BLaER1 treated with 17β-estradiol and CSF1 and Interleukin-3, amounts not matched to agents 10 nM and 100 nM (cell line): ENCODE measurements around the gene TAF5L.

Experiments
- H3K27ac ChIP-seq, 11 experiments: shearing (Covaris generic); formaldehyde crosslinking; 2 replicates each; pipeline ENCODE4 v1.8.1; 2022
- H3K27me3 ChIP-seq, 11 experiments: shearing (Covaris generic); formaldehyde crosslinking; 2 replicates each; pipeline ENCODE4 v1.8.1; 2022
- H3K36me3 ChIP-seq, 11 experiments: shearing (Covaris generic); formaldehyde crosslinking; 2 replicates each; pipeline ENCODE4 v1.8.1; 2022
- H3K4me1 ChIP-seq, 10 experiments: shearing (Covaris generic); formaldehyde crosslinking; 2 replicates each; pipeline ENCODE4 v1.8.1; 2022
- H3K4me2 ChIP-seq, 11 experiments: shearing (Covaris generic); formaldehyde crosslinking; 2 replicates each; pipeline ENCODE4 v1.8.1; 2022
- H3K4me3 ChIP-seq, 10 experiments: shearing (Covaris generic); formaldehyde crosslinking; 2 replicates each; pipeline ENCODE4 v1.8.1; 2022
- H3K9ac ChIP-seq, 11 experiments: shearing (Covaris generic); formaldehyde crosslinking; 2 replicates each; pipeline ENCODE4 v1.8.1; 2022
- H3K9me3 ChIP-seq, 11 experiments: shearing (Covaris generic); formaldehyde crosslinking; replicated peaks in 1 of 11; 2 replicates each; pipeline ENCODE4 v1.8.1; 2022
- H4K20me1 ChIP-seq, 11 experiments: shearing (Covaris generic); formaldehyde crosslinking; 2 replicates each; pipeline ENCODE4 v1.8.1; 2022
- Cebpa-rat ChIP-seq, 11 experiments: shearing (Covaris generic); IDR thresholded peaks; 2 replicates each; pipeline ENCODE4 v1.8.1; 2022

TAF5L gene

GRCh38 chr1:229625915-229626831, at the start of gene TAF5L, which contains the start of gene URB2:
Gene TAF5L (minus strand): TSS chr1:229626122. CDS start chr1:229614482, 11,640 bp downstream.
Gene URB2 (plus strand): TSS chr1:229626247. CDS start chr1:229627634, 1,387 bp downstream.
- Histone ChIP-seq H3K4me3 (peak within 1 kb of the TSS; percentile 84 to 100 (median 99)), H3K9me3 (no peaks in the 10 kb centered on the region), H3K27me3 (no peaks in the 10 kb centered on the region), H3K36me3 (peaks cover 0 to 41% (median 28%) of the 10 kb centered on the region in 11 experiments; a peak in 20 of 22 replicates), H3K4me2 (peak within 1 kb of the TSS; percentile 90 to 99 (median 95)), H3K9ac (peak within 1 kb of the TSS; percentile 77 to 96 (median 89)), H4K20me1 (peaks cover 33 to 92% (median 76%) of the 10 kb centered on the region in 11 experiments; a peak in 20 of 22 replicates), H3K27ac (peak within 1 kb of the TSS; percentile 10 to 92 (median 84); a peak in 21 of 22 replicates), H3K4me1 (peaks cover 22 to 36% (median 31%) of the 10 kb centered on the region in 10 experiments)
- TF ChIP-seq Cebpa-rat (IDR thresholded peaks at IDR 0.05) = no peak

GRCh38 chr1:229675396-229675795, 49.5 kb upstream of the TAF5L start:
- H3K4me3 ChIP-seq = no peak overlapping the region
- H3K9me3 ChIP-seq = peaks cover 0 to 13% (median 6%) of the 10 kb centered on the region in 11 experiments; a peak in 6 of 22 replicates
- no peaks in the 10 kb centered on the region for H4K20me1 ChIP-seq
- H3K9ac ChIP-seq = no peak overlapping the region
- H3K4me1 ChIP-seq = peaks cover 0 to 11% (median 8%) of the 10 kb centered on the region in 10 experiments; a peak in 12 of 20 replicates
- no peaks in the 10 kb centered on the region for H3K27me3 ChIP-seq
- no peak for TF ChIP-seq Cebpa-rat (IDR thresholded peaks at IDR 0.05)
- no peaks in the 10 kb centered on the region for H3K36me3 ChIP-seq
- H3K27ac ChIP-seq = no peak overlapping the region
- H3K4me2 ChIP-seq = no peak overlapping the region

DNA sequence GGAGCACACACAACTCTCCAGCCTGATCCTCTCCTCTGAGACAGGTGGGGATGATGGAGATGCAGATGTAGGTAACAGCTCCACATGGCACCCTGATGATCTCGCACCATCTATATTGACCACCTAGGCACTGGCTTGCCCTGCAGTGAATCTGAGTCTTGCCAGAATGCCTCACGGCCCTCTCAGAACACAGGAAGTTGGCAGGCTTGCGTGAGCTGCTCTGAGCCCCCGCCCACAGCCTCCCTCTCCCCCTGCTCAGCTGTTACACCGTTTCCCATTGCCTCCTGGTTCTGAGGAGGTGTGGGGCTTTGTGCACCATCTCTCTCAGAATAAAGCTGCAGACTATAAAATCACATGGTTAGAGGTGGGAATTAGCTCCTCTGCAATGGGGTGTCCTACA, 48.1 kb upstream of the TAF5L start:
- H3K9ac ChIP-seq = no peak overlapping the region
- H3K27ac ChIP-seq = no peak overlapping the region
- H3K9me3 ChIP-seq = peaks cover 0 to 5% (median 0%) of the 10 kb centered on the region in 11 experiments; a peak in 2 of 22 replicates
- no peaks in the 10 kb centered on the region for H4K20me1 ChIP-seq
- peak overlapping the region in 8 of 11 experiments; percentile 5 to 44 (median 30); a peak in 11 of 22 replicates for H3K4me2 ChIP-seq
- H3K4me3 ChIP-seq = no peak overlapping the region
- peaks cover 0 to 6% (median 0%) of the 10 kb centered on the region in 11 experiments; a peak in 1 of 22 replicates for H3K36me3 ChIP-seq
- H3K4me1 ChIP-seq = peaks cover 0 to 11% (median 8%) of the 10 kb centered on the region in 10 experiments; a peak in 12 of 20 replicates
- H3K27me3 ChIP-seq = no peaks in the 10 kb centered on the region
- no peak for TF ChIP-seq Cebpa-rat (IDR thresholded peaks at IDR 0.05)

- H3K4me2 ChIP-seq = no peak overlapping the region
- TF ChIP-seq Cebpa-rat (IDR thresholded peaks at IDR 0.05) = no peak
- peaks cover 0 to 17% (median 11%) of the 10 kb centered on the region in 10 experiments; a peak in 13 of 20 replicates for H3K4me1 ChIP-seq
- no peaks in the 10 kb centered on the region for H4K20me1 ChIP-seq
- H3K9me3 ChIP-seq = peaks cover 0 to 17% (median 5%) of the 10 kb centered on the region in 11 experiments; a peak in 9 of 22 replicates
- H3K9ac ChIP-seq = no peak overlapping the region
- no peaks in the 10 kb centered on the region for H3K27me3 ChIP-seq
- no peak overlapping the region for H3K27ac ChIP-seq
- H3K4me3 ChIP-seq = no peak overlapping the region
- peaks cover 0 to 23% (median 5%) of the 10 kb centered on the region in 11 experiments; a peak in 8 of 22 replicates for H3K36me3 ChIP-seq
Measured at GRCh38 chr1:229672246-229672645, 46.3 kb upstream of the TAF5L start.

GRCh38 chr1:229671310-229671709, 45.4 kb upstream of the TAF5L start:
- Histone ChIP-seq H3K36me3 (peaks cover 0 to 25% (median 5%) of the 10 kb centered on the region in 11 experiments; a peak in 8 of 22 replicates), H4K20me1 (peaks cover 0 to 6% (median 0%) of the 10 kb centered on the region in 11 experiments; a peak in 3 of 22 replicates), H3K27ac (no peak overlapping the region), H3K4me1 (peaks cover 0 to 26% (median 20%) of the 10 kb centered on the region in 10 experiments; a peak in 13 of 20 replicates), H3K4me3 (no peak overlapping the region), H3K4me2 (no peak overlapping the region), H3K27me3 (no peaks in the 10 kb centered on the region), H3K9me3 (peaks cover 0 to 17% (median 5%) of the 10 kb centered on the region in 11 experiments; a peak in 9 of 22 replicates), H3K9ac (no peak overlapping the region)
- no peak for TF ChIP-seq Cebpa-rat (IDR thresholded peaks at IDR 0.05)

GRCh38 chr1:229669333-229669732, 43.4 kb upstream of the TAF5L start:
- Histone ChIP-seq H3K9ac (no peak overlapping the region), H3K4me2 (no peak overlapping the region), H3K4me3 (no peak overlapping the region), H3K4me1 (peaks cover 2 to 43% (median 39%) of the 10 kb centered on the region in 10 experiments; a peak in 19 of 20 replicates), H3K9me3 (peaks cover 0 to 17% (median 5%) of the 10 kb centered on the region in 11 experiments; a peak in 8 of 22 replicates), H3K27me3 (no peaks in the 10 kb centered on the region), H4K20me1 (peaks cover 0 to 14% (median 0%) of the 10 kb centered on the region in 11 experiments; a peak in 4 of 22 replicates), H3K27ac (no peak overlapping the region), H3K36me3 (peaks cover 0 to 25% (median 5%) of the 10 kb centered on the region in 11 experiments; a peak in 8 of 22 replicates)
- no peak for TF ChIP-seq Cebpa-rat (IDR thresholded peaks at IDR 0.05)

GRCh38 chr1:229666585-229666984, 40.7 kb upstream of the TAF5L start:
- no peak for TF ChIP-seq Cebpa-rat (IDR thresholded peaks at IDR 0.05)
- Histone ChIP-seq H3K4me3 (no peak overlapping the region), H3K9ac (no peak overlapping the region), H3K27ac (no peak overlapping the region), H3K36me3 (peaks cover 0 to 36% (median 22%) of the 10 kb centered on the region in 11 experiments; a peak in 16 of 22 replicates), H3K9me3 (peaks cover 0 to 17% (median 5%) of the 10 kb centered on the region in 11 experiments; a peak in 8 of 22 replicates), H3K27me3 (no peaks in the 10 kb centered on the region), H3K4me2 (peak overlapping the region in 8 of 11 experiments; percentile 29 to 87 (median 57); a peak in 16 of 22 replicates), H3K4me1 (peaks cover 18 to 62% (median 59%) of the 10 kb centered on the region in 10 experiments), H4K20me1 (peaks cover 0 to 28% (median 4%) of the 10 kb centered on the region in 11 experiments; a peak in 7 of 22 replicates)

- H4K20me1 ChIP-seq = peaks cover 0 to 33% (median 4%) of the 10 kb centered on the region in 11 experiments; a peak in 7 of 22 replicates
- no peak overlapping the region for H3K27ac ChIP-seq
- H3K4me2 ChIP-seq = peak overlapping the region in 8 of 11 experiments; percentile 29 to 87 (median 57); a peak in 16 of 22 replicates
- TF ChIP-seq Cebpa-rat (IDR thresholded peaks at IDR 0.05) = no peak
- peaks cover 18 to 68% (median 65%) of the 10 kb centered on the region in 10 experiments for H3K4me1 ChIP-seq
- no peaks in the 10 kb centered on the region for H3K27me3 ChIP-seq
- no peak overlapping the region for H3K4me3 ChIP-seq
- peaks cover under 1 to 42% (median 26%) of the 10 kb centered on the region in 11 experiments; a peak in 16 of 22 replicates for H3K36me3 ChIP-seq
- H3K9ac ChIP-seq = no peak overlapping the region
- H3K9me3 ChIP-seq = peaks cover 0 to 17% (median 5%) of the 10 kb centered on the region in 11 experiments; a peak in 8 of 22 replicates
Measured at GRCh38 chr1:229665912-229666558, 40.1 kb upstream of the TAF5L start.
